ENCODE results near the gene LZTS3. TPM values are rescaled to one million over a fixed set of nuclear protein-coding genes. Genes with fewer than 3 reads are reported as not detected.

Gene LZTS3
- total and polyA plus RNA-seq, 2 of the 13 experiments (the other 11 are each of a cell fraction or from before 2014, with no cell fraction given), result 10.1 to 31.3 TPM

DNA sequence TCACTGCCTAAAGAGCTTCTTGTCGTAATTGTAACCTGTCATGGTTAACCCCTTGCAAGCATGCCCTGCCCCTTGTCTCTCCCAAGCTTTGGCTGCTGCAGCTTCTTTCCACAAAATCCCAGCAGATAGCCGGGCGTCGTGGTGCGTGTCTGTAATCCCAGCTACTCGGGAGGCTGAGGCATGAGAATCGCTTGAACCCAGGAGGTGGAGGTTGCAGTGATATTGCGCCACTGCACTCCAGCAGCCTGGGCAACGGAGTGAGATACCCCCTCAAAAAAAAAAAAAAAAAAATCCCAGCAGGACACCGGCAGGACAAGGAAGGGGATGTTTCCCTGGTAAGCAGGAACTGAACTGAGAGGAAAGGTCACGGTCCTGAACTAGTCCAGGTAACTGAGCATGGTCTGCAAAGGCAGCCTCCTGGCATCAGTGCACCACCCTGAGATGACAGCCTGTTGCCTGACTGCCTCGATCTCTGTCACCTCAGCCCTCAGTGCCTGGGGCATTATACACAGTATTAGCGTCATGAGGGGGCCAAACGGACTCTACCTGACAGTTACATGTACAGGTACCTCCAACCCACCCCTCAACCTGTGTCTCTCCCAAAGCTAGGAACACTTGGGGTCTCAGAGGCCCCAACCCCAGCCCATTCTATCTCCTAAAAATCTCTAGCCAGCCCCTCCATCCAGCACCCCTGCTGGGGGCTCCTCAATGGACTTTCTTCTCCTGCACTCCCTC, 1.8 kb downstream of the LZTS3 start (continued):
- TF ChIP-seq KDM3A (CRISPR knock-in tag; IDR thresholded peaks at IDR 0.05; ENCODE audit: low read depth) (no peak), ZSCAN21 (CRISPR knock-in tag; IDR thresholded peaks at IDR 0.05; ENCODE audit: borderline replicate concordance) (no peak), ZNF24 (IDR thresholded peaks at IDR 0.05) (no peak), ZNF710 (CRISPR knock-in tag; IDR thresholded peaks at IDR 0.05; ENCODE audit: borderline replicate concordance) (peak; percentile 43; the same call in 1 of the 2 replicates), ZNF770 (CRISPR knock-in tag; IDR thresholded peaks at IDR 0.05) (peak; percentile 85), MBNL3 (CRISPR knock-in tag; conservative IDR thresholded peaks at IDR 0.05) (no peak), PPARG (CRISPR knock-in tag; conservative IDR thresholded peaks at IDR 0.05) (peak; percentile 65; the same call in 1 of the 2 replicates), IKZF4 (CRISPR knock-in tag; IDR thresholded peaks at IDR 0.05; ENCODE audit: borderline replicate concordance, low read depth, not compliant biosample characterization) (no peak), GTF2F1 (IDR thresholded peaks at IDR 0.05; ENCODE audit: low read length) (no peak), ZUFSP (CRISPR knock-in tag; IDR thresholded peaks at IDR 0.05; ENCODE audit: borderline replicate concordance) (0 out of 2 replicates have a peak, but pooled peaks have one; percentile 43), NONO (IDR thresholded peaks at IDR 0.05) (no peak), NONO (CRISPR knock-in tag; conservative IDR thresholded peaks at IDR 0.05) (no peak), ZNF777 (CRISPR knock-in tag; IDR thresholded peaks at IDR 0.05) (peak; percentile 29; the same call in 1 of the 2 replicates), ZNF138 (CRISPR knock-in tag; IDR thresholded peaks at IDR 0.05; ENCODE audit: low read depth) (no peak), ZNF260 (CRISPR knock-in tag; IDR thresholded peaks at IDR 0.05; ENCODE audit: borderline replicate concordance, low read depth) (no peak), ZNF274 (CRISPR knock-in tag; IDR thresholded peaks at IDR 0.05) (no peak), HNRNPK (IDR thresholded peaks at IDR 0.05; ENCODE audit: low read depth, low read length, poor library complexity, severe bottlenecking) (no peak)
- TF ChIP-seq, protein P1, sequence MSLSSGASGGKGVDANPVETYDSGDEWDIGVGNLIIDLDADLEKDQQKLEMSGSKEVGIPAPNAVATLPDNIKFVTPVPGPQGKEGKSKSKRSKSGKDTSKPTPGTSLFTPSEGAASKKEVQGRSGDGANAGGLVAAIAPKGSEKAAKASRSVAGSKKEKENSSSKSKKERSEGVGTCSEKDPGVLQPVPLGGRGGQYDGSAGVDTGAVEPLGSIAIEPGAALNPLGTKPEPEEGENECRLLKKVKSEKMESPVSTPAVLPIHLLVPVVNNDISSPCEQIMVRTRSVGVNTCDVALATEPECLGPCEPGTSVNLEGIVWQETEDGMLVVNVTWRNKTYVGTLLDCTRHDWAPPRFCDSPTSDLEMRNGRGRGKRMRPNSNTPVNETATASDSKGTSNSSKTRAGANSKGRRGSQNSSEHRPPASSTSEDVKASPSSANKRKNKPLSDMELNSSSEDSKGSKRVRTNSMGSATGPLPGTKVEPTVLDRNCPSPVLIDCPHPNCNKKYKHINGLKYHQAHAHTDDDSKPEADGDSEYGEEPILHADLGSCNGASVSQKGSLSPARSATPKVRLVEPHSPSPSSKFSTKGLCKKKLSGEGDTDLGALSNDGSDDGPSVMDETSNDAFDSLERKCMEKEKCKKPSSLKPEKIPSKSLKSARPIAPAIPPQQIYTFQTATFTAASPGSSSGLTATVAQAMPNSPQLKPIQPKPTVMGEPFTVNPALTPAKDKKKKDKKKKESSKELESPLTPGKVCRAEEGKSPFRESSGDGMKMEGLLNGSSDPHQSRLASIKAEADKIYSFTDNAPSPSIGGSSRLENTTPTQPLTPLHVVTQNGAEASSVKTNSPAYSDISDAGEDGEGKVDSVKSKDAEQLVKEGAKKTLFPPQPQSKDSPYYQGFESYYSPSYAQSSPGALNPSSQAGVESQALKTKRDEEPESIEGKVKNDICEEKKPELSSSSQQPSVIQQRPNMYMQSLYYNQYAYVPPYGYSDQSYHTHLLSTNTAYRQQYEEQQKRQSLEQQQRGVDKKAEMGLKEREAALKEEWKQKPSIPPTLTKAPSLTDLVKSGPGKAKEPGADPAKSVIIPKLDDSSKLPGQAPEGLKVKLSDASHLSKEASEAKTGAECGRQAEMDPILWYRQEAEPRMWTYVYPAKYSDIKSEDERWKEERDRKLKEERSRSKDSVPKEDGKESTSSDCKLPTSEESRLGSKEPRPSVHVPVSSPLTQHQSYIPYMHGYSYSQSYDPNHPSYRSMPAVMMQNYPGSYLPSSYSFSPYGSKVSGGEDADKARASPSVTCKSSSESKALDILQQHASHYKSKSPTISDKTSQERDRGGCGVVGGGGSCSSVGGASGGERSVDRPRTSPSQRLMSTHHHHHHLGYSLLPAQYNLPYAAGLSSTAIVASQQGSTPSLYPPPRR (CRISPR knock-in tag; IDR thresholded peaks at IDR 0.05; ENCODE audit: borderline replicate concordance), result peak; percentile 27; the same call in 1 of the 2 replicates
